Frontal cortex (tissue), 4 donors: ENCODE measurements around the gene HK2. TPM values are rescaled to one million over a fixed set of nuclear protein-coding genes. Genes with fewer than 3 reads are reported as not detected.
A peak's percentile ranks its signal among the peaks of the same experiment; 100 is the strongest.
"Not testable (repeated sequence)": the region's sequence is repeated elsewhere in the genome, so short reads cannot be mapped to it uniquely, and the experiment has no call there.

ENCODE experiments used
- DNase-seq, 2 donors: peaks; one replicate each; pipeline ENCODE4 v3.0.0; 2012; ENCODE audit warnings: low spot score in 2 of 2
- FAIRE-seq: peaks from 2 replicates; lab custom pipeline; 2012; peaks lifted over from hg19 to GRCh38; lab: Jason Lieb, UNC
- total RNA-seq: library from RNA; depleted of rRNA; stranded (reverse); fragments of >200 nt; gene quantifications from one replicate; pipeline ENCODE4 v1.2.3, GENCODE V29; 2014
- donor health status: control.
- donor health status: control.
- donor health status: control.

Gene HK2
- 3.7 TPM for total RNA-seq

DNA sequence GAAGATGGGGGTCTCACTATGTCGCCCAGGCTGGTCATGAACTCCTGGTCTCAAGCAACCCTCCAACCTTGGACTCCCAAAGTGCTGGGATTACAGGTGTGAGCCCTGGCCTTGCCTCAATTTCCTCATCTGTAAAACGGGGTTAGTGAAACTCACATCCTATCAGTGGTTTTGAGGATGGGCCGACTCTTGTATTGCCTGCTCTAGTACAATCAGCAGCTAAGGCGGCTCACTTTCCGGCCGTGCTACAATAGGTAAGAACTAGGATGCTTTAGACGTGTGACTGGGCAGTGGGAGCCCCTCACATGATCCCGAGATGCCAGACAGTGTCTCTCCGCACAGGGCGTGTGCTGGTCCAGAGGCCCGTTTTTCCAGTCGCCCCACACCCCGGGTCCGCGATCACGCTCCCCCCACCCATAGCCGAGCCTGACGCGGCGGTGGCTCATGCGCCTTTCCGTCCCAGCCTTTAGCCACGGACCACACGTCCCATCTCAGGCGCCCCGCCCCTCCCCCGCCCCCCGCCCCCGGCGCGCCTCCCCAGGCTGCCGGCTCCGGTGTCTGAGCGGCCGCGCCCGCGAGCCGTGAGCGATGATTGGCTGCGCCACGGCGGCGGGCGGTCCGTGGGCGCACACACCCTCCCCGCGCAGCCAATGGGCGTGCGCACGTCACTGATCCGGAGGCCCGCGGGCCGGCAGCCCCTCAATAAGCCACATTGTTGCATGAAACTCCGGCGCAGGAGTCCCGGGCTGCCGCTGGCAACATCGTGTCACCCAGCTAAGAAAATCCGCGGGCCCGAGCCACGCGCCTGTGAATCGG is at the start of gene HK2:
Gene HK2, plus strand, starts transcription at position 710 of the 816 bp plus-strand sequence. CDS start 454 bp downstream, outside the sequence.
- FAIRE-seq (no peak), DNase-seq (peak; percentile 90 to 92)

DNA sequence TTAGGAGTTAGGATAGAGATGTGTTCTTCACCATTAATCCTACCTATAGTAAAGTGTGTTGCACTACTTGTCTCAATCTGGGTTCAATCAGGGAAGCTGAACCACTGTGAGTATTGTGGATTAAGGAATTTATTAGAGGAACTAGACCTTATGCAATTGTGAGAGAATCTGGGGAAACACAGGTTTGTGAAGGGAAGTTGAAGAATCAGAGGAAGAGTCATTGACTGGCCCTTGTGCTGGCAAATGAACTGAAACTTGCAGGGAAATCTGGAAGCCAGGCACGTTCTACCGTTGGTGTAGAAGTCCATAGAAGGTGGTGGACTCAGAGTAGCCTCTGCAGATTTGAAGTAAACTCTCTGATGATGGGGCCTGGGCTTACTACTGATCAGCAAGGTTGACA is 44.7 kb upstream of the HK2 start:
- FAIRE-seq, result no peak
- DNase-seq, result no peak

DNA sequence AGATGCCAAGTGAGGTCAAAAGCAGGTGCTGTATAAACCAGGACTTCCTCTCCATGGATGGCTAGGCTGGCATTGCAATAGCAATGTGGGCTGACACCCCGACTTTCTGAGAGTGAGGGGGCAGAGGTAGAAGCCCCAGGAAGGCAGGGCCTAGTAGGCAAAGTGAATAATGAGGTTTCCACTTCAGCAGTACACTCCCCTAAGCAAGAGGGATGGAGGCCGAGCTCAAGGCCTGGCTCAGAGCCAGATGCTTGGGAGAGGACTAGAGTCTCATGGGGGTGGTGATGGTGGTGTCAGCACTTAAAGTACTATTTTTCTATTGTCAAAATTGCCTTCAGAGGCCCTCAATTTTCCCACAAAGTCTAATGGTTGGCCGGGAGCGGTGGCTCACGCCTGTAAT is 41.6 kb upstream of the HK2 start:
- no peak for FAIRE-seq
- DNase-seq, result no peak

DNA sequence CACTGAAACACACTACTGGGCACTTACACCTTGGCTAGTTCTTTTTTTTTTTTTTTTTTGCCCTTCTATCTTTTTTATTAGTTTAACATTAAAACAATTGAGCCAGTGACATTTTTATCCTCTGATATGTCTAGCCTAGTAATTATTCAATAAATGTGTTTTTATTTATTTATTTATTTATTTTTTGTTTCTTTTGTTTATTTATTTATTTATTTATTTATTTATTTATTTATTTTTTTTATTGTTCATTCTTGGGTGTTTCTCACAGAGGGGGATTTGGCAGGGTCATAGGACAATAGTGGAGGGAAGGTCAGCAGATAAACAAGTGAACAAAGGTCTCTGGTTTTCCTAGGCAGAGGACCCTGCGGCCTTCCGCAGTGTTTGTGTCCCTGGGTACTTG is 39.0 kb upstream of the HK2 start:
- peak; percentile 90 for FAIRE-seq
- not testable (repeated sequence) for DNase-seq

DNA sequence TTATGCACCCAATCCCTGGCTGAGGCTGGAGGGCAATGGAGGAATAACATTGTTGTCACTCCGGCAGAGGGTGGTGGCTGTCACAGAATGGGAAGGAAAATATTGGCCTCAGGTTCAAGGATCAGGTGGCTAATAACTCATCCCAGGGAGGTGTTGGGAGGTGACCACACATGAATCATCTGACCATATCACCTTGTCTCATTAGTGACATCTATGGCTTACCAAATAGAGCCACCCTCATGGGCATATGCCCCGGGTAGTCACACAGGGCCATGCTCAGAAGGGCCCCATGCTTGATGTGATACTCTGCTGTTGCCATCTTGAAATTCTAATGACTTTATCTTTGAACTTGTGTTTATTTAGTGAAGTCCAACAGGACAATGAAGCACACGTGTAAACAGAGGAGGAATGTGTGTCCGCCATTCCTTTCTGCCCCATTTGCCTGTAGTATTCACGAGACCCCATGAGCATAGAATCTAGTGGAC is 27.5 kb upstream of the HK2 start:
- no peak for DNase-seq

DNA sequence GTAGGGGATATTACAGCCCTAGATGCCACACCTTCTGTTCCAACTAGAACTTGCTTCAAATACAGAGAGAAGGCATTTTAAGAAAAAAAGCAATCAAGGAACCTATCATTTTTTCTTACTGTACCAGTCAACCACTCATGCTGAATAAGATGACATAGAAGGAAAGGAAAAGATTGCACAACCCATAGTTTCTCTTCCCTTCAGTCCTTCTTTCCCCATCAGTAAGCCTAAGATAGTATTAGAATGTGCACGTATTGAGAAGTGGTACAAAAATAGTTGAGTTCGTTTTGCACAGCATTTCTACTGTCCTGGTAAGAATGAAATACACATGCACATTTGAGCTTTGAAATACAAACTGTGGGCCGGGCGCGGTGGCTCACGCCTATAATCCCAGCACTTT is 27.0 kb upstream of the HK2 start:
- no peak for FAIRE-seq

More for the DNA sequence above, 27.5 kb upstream of the HK2 start:
- no peak for FAIRE-seq

DNA sequence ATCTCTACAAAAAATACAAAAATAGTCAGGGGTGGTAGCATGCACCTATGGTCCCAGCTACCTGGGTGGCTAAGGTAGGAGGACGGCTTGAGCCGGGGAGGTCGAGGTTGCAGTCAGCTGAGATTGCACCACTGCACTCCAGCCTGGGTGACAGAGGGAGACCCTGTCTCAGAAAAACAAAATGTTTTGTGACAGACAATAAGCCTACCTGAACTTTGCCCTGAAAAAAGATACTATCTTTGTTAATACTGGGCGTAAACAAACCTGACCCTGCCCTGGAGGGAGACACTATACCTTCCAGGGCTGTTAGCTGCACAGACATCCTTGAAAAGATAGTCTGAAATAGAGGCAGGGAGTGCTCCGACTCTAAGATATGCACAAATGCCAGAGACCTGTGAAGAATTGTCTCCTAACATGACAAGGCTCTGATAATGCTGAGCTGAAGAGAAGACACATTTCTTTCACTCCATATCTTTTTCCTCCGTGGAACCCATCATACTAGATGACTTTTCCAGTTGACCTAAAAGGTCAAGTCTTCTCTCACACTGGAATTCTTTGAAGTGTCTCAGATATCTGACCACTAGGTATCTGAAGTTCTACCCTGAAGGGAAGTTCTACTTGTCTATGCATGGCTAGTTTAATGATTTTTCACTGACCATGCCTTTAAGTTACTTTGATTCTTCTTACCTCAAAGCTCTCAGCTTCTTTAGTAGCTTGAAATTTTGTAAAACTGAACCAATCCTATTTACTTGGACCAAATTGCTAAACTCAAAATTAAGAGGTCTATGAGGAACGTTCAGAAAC is 20.9 kb upstream of the HK2 start:
- FAIRE-seq, result no peak
- DNase-seq, result no peak

More for the DNA sequence above, 27.0 kb upstream of the HK2 start:
- no peak for DNase-seq

DNA sequence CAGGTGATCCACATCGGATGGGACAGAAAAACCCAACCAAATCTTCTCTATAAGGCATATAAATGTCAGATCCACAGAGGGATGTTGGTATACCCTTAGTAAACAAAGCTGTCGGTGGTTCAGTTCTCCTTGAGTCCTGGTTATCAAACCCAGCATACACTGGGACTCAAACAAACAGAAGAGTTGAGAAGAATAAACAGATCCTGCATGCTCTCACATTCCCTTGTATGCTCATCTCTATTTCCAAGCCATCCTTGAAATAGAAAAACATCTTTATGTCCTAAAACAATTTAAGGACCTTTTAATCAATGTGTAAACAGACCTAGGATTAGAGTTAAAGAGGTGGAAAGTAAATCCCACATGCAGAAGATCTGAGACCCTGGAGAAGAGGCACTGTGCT is 19.8 kb upstream of the HK2 start:
- FAIRE-seq (no peak), DNase-seq (no peak)

DNA sequence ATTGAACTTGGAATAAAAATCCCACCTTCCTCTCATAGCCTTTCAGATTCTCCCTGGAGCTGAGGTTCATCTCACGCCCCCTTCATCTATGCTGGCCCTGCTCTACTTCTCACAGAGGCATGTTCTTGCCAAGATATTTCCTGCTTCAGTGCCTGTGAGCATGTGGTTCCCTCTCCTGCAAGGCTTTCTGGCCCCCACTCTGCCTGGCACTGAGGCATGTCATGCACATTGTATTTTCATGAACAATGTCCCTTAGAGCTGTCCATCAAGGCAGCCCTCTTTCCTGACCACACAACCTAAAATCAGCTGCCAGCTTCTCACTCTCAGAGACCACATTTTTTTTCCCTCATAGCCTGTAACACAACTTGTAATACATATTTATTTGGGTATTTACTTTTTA is 18.0 kb upstream of the HK2 start:
- FAIRE-seq, result no peak
- DNase-seq, result no peak

DNA sequence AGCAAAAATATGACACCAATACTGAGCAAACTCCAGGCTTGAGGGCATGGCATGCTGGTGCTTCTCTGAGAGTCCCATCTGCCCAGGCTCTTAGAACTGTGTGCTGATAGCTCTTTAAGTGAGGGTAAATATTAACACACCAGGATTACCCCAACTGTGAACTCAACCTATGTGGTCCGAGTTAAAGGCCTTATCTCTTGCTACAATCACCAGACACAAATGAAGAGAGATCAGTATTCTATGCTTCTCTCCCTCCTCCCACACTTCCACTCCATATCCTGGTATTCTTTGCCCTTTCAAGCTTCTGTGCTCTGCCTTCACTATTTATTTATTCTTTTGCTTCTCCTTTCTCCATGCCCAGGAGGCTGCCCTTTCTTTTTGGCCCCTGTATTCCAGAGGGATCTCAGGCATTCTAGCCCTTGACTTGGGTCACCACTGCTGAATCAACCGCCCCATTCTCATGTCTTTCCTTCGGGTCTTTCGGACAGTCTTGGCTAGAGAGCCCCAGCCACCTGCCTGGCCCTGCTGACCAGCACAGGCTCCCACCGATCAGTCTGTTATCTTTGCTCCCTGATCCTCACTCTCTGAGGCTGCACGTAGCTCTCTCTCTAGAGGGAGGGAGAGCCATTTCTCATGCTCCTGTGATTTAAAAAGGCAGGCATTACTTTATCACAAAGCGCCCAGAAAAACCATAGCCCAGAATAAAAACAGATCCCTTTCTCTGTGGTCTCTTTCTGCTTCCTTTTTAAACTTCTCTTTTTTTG is 17.2 kb upstream of the HK2 start:
- FAIRE-seq (no peak), DNase-seq (no peak)

DNA sequence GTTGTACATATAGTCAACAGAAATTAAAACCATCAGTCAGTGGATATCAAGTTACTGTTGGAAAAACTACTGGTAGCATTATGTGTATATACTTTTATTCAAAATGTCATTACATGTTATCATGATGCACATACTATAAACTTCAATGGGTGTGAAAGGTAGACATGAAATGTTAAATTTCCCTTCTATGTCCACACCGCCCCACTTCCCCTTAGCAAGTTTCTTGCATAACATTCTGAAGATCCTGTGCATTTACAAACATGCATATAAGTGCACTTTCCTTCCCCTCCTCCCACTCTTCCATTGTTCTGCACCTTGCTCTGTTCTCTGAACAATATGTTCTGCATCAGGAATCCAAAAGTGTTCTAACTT is 16.6 kb upstream of the HK2 start:
- no peak for DNase-seq
- FAIRE-seq, result no peak

DNA sequence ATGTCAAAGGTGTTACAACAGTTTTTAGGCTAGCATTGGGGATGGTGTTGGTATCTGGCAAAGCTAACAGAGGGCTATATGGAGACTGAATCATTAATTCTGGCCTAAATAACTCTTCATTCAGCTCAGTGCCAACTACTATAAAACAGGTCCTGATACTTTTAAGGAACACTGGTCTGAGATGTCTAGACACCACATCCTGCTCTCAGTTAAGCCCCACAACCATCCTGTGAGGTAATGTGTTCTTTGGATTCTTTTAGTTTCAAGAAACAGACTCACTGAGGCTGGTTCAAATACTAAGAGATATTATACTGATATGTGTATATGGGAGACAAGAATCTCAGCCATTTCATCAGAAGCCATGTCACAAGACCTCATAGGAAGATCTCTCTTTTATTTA is 14.2 kb upstream of the HK2 start:
- DNase-seq, result no peak
- no peak for FAIRE-seq

DNA sequence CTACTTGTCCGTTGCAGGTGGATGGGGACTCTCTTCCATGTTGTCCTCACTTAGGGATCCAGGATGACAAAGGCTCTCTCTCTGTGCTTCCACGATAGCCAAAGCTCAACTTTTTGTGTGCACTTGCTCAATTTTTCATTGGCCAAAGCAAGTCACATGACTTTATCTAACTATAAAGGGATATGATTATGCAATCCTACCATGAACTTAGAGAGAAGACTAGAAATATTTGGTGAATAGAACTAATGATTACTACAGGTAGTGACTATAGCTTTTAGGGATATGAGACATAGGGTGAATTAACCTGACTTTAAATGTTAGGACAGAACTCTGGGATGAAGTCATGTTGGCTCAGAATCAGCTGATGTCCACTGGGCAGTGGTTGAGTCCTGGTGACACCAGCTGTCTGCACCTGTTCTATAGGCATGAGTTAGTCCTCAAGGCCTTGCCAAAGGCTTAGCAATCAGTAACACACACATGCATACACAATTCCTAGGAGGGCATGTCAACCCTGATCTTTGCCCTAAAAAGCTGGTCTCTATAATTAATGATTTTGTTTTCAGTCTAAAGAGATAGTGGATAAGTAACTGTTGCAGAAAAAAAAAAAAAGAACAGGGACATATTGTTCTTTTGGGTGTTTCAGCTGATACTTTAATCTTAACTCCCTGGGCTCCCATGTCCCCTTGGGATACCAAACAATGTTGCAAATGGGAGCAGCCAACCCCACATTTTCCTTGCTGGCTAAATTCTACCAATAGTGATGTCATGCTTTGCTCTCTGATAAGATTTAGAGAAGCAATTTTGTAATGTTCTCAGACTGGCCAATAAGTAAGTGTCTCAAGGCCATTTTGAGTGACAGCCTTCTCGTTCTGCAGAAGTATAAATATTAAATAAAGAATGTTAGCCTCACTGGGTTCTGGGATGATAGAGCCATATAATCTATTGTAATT is 12.5 kb upstream of the HK2 start:
- no peak for FAIRE-seq
- no peak for DNase-seq

DNA sequence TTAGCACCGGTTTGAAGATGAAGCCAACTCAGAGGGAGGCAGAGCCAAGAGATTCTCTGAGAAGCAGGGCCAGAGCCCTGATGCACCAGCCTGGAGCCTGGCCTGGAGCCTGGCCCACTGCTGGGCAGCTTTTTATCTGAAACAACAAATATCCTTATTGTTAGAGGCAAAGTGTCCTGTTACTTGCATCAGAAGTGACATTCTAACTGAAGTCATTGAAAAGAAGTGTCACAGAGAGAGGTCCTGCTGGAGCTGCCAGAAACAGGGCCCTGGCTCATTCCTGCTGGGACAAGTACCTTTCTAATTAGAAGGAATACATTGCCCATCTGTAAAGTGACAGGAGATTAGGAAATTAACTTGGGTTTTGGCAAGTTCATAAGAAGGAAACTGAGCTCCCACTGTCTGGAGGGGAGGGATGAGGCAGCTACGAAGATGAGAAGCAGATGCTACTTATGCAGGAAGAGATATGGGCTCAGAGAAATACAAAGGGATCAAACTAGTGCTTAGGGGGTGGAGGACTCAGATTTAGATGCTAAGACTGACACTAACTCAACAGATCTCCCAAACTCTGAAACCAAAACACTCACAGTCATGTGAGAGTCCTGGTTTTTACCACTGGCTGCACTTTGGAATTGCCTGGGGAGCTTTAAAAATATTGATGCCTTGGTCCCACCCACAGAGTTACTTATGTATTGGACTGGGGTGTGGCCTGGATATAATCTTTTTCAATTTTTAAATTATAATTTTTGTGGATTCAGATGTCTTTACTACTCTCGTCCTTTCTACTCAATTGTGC is 11.0 kb upstream of the HK2 start:
- no peak for FAIRE-seq
- DNase-seq, result no peak

DNA sequence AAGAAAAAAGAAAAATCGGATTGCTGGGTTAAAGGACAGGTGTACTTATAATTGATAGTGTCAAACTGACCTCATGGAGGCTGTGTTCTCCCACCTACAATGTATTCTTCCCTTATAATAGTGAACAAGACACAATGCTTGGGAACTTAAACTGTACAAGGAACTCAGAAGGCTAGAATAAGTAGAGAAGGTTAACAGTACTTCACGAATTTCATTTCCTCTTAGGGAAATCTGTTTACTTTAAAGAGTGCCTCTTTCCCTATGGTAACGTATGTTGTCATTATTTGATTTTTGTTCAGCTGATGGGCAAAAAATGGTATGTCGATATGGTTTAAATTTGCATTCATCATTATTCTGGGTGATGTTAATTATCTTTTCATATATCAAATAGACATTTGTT is 9.2 kb upstream of the HK2 start:
- FAIRE-seq, result no peak

DNA sequence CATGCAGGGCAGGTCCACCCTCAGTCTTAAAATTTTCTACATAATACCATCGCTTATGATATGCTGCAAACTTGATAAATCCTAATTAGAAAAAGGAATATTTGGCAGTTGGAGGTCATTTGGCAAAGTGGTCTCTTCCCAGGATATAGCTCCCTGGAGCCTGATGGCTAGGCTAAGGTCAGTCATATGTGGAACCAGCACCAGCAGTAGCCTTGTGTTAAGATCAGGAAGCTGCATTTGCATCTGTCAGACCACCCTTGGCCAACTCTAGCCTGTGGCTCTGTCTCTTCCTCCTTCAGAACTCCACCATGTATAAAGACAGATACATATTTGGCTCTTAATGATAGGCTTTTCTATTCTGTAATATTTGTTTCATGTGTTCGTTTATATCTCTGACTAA is 5.4 kb upstream of the HK2 start:
- no peak for DNase-seq
- FAIRE-seq, result no peak

More for the DNA sequence above, 9.2 kb upstream of the HK2 start:
- no peak for DNase-seq

DNA sequence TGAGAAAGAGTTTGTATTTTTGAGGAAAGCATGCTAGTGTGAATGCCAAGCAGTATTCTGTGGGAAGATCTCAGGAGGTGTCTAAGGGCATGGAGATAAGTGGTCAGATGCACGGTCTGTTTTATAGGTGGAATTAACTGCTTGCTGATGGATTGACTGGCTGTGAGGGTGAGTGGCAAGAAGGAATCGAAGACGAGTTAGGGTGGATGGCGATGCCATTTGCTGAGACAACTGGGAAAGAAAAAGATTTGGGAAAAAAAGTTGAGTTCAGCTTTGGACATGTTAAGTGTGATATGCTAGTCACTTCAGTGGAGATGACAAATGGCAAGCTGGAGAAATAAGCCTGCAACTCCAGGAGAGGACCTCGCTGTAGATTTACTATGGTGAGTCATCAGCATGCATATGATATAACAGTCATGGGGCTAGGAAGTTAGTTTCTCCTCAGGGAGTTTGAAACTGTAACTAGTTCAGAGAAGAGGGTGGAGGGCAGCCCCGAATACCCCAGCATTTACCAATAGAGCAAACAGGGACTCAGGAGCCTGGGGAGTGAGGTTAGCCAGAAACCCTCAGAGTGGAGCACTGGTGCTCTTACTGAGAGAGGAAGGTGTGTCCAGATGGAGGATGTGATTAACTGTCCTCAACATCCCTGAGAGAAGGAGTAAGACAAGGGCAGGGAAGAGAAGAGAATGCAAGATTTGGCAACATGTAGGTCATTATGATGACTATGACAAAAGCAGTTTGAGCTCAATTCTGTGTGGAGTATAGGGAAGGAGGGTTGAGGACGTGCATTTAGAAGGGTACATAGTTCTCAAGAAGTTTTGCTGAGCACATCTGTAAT is 2.0 kb upstream of the HK2 start:
- DNase-seq, result no peak
- no peak for FAIRE-seq
